Loucy (cell line): ENCODE measurements around the gene TDP1.

Experiments
- H2AFZ ChIP-seq: fragments of 200-600 bp; sonication (generic); 2 replicates; pipeline ENCODE4 v1.6.0; 2016; ENCODE audit warnings: antibody characterized with exemption, mild to moderate bottlenecking, low read length, moderate library complexity
- H3F3A ChIP-seq: fragments of 200-600 bp; 2 replicates; pipeline ENCODE4 v1.6.0; 2016; ENCODE audit warnings: antibody characterized with exemption, low read depth, mild to moderate bottlenecking
- H3K27me3 ChIP-seq: fragments of 200-600 bp; sonication (generic); 2 replicates; pipeline ENCODE4 v1.6.1; 2014; ENCODE audit warnings: low read length, mild to moderate bottlenecking; ENCODE audit not compliant: insufficient read depth, poor library complexity, severe bottlenecking
- H3K36me3 ChIP-seq: fragments of 200-600 bp; sonication (generic); 2 replicates; pipeline ENCODE4 v1.6.1; 2016; ENCODE audit warnings: low read length; ENCODE audit not compliant: insufficient read depth
- H3K4me1 ChIP-seq: fragments of 200-600 bp; sonication (generic); 2 replicates; pipeline ENCODE4 v1.5.1; 2014; ENCODE audit warnings: low read length, mild to moderate bottlenecking; ENCODE audit not compliant: insufficient read depth, poor library complexity, severe bottlenecking
- H3K4me2 ChIP-seq: fragments of 200-600 bp; sonication (generic); 2 replicates; pipeline ENCODE4 v1.6.0; 2014; ENCODE audit warnings: antibody characterized with exemption, low read length, low read depth, mild to moderate bottlenecking; ENCODE audit not compliant: poor library complexity, severe bottlenecking
- H3K4me3 ChIP-seq: fragments of 200-600 bp; sonication (generic); 2 replicates; pipeline ENCODE4 v1.5.1; 2014; ENCODE audit warnings: low read length, mild to moderate bottlenecking, mixed read lengths; ENCODE audit not compliant: poor library complexity, severe bottlenecking
- H3K79me2 ChIP-seq: fragments of 200-600 bp; sonication (generic); 2 replicates; pipeline ENCODE4 v1.6.1; 2014; ENCODE audit warnings: low read length; ENCODE audit not compliant: insufficient read depth
- H3K9ac ChIP-seq: fragments of 200-600 bp; sonication (generic); 2 replicates; pipeline ENCODE4 v1.6.0; 2014; ENCODE audit warnings: mild to moderate bottlenecking, low read depth, low read length, moderate library complexity; ENCODE audit not compliant: poor library complexity, severe bottlenecking
- H3K9me2 ChIP-seq: fragments of 200-600 bp; sonication (generic); replicated peaks from 2 replicates; pipeline ENCODE4 v1.6.1; 2016; ENCODE audit warnings: low read depth, low read length, mixed read lengths
- H3K9me3 ChIP-seq: fragments of 200-600 bp; sonication (generic); 2 replicates; pipeline ENCODE4 v1.6.1; 2014; ENCODE audit warnings: mild to moderate bottlenecking, antibody characterized with exemption, low read length, low read depth; ENCODE audit not compliant: insufficient read depth
- H4K20me1 ChIP-seq: fragments of 200-600 bp; sonication (generic); 2 replicates; pipeline ENCODE4 v1.6.0; 2014; ENCODE audit warnings: antibody characterized with exemption, low read length, mild to moderate bottlenecking; ENCODE audit not compliant: insufficient read depth, poor library complexity, severe bottlenecking
- CTCF ChIP-seq: fragments of 200-600 bp; sonication (generic); conservative IDR thresholded peaks from 2 replicates; pipeline ENCODE4 v1.5.1; 2014; ENCODE audit warnings: mild to moderate bottlenecking, antibody characterized with exemption, low read length
- EZH2phosphoT487 ChIP-seq: fragments of 200-600 bp; IDR thresholded peaks from 2 replicates; pipeline ENCODE4 v1.6.1; 2018; ENCODE audit warnings: antibody characterized with exemption, mild to moderate bottlenecking, moderate library complexity, borderline replicate concordance

TDP1 gene

GRCh38 chr14:90042496-90043252 is 86.9 kb downstream of the TDP1 start:
- Histone ChIP-seq H3K79me2 (no peaks in the 10 kb centered on the region), H2AFZ (no peak overlapping the region), H3K27me3 (no peaks in the 10 kb centered on the region), H3K9me3 (no peaks in the 10 kb centered on the region), H3K36me3 (peaks cover 5% of the 10 kb centered on the region; the same call in 1 of the 2 replicates), H3F3A (no peaks in the 10 kb centered on the region), H3K4me3 (no peak overlapping the region), H3K4me1 (no peaks in the 10 kb centered on the region), H3K9ac (no peak overlapping the region), H3K9me2 (no peaks in the 10 kb centered on the region), H4K20me1 (no peaks in the 10 kb centered on the region), H3K4me2 (no peak overlapping the region)
- TF ChIP-seq CTCF, result no peak
- TF ChIP-seq EZH2phosphoT487, result no peak

- no peaks in the 10 kb centered on the region for H3K27me3 ChIP-seq
- H3F3A ChIP-seq, result no peaks in the 10 kb centered on the region
- no peak overlapping the region for H2AFZ ChIP-seq
- no peak overlapping the region for H3K4me2 ChIP-seq
- H3K4me1 ChIP-seq, result no peaks in the 10 kb centered on the region
- no peak overlapping the region for H3K4me3 ChIP-seq
- no peaks in the 10 kb centered on the region for H4K20me1 ChIP-seq
- H3K79me2 ChIP-seq, result no peaks in the 10 kb centered on the region
- TF ChIP-seq EZH2phosphoT487 (no peak), CTCF (no peak)
- H3K9me2 ChIP-seq, result no peaks in the 10 kb centered on the region
- H3K9ac ChIP-seq, result no peak overlapping the region
- H3K9me3 ChIP-seq, result no peaks in the 10 kb centered on the region
- H3K36me3 ChIP-seq, result peaks cover 5% of the 10 kb centered on the region; the same call in 1 of the 2 replicates
Measured at GRCh38 chr14:90045616-90046015, 89.9 kb downstream of the TDP1 start.

GRCh38 chr14:90049390-90049789 is 93.7 kb downstream of the TDP1 start:
- no peak for TF ChIP-seq CTCF
- Histone ChIP-seq H3F3A (no peaks in the 10 kb centered on the region), H3K4me3 (no peak overlapping the region), H3K9me2 (no peaks in the 10 kb centered on the region), H4K20me1 (no peaks in the 10 kb centered on the region), H3K36me3 (peaks cover 5% of the 10 kb centered on the region; the same call in 1 of the 2 replicates), H3K27me3 (no peaks in the 10 kb centered on the region), H3K9me3 (no peaks in the 10 kb centered on the region), H3K79me2 (no peaks in the 10 kb centered on the region), H3K4me1 (no peaks in the 10 kb centered on the region), H3K4me2 (no peak overlapping the region), H3K9ac (no peak overlapping the region), H2AFZ (no peak overlapping the region)
